NCI-H460 (cell line): ENCODE measurements around the gene MGAT4A. TPM values are rescaled to one million over a fixed set of nuclear protein-coding genes. Genes with fewer than 3 reads are reported as not detected.
"Not testable (repeated sequence)": the region's sequence is repeated elsewhere in the genome, so short reads cannot be mapped to it uniquely, and the experiment has no call there.

Experiments
- DNase-seq: peaks from one replicate; pipeline ENCODE4 v3.0.0-alpha.2; 2016; ENCODE audit warnings: low read depth; ENCODE audit errors: extremely low read depth
- total RNA-seq: library from RNA; depleted of rRNA; stranded (reverse); fragments of >200 nt; shearing (Covaris generic); gene quantifications from 2 replicates; pipeline ENCODE4 v1.2.3, GENCODE V29; 2014

The MGAT4A gene
- total RNA-seq, 1 experiment from 2014 or later: 2.7 TPM

DNA sequence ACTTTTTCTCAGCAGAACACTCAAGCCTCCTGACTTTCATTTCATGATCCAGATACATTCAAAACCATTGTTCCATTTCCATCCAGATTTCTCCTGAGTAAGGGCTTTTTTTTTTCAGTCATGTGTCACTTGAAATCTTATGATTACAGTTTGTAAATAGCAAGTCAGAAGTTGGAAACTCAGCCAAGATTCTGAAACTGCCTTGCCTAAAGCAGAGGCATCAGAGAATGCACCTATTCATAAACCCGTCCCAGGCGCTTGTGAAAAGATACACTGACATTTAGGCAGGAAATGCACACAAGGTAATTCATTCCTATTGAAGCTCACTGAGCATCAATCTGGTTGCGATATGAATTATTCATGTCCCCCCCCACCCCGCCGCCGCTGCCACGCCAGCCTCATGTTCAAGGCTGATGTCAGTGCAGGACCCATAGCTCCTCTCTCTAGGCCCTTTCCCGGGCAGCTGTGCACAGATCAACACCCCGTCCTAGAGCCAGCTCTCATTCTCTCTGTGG, 30.4 kb upstream of the MGAT4A start:
- DNase-seq: no peak

DNA sequence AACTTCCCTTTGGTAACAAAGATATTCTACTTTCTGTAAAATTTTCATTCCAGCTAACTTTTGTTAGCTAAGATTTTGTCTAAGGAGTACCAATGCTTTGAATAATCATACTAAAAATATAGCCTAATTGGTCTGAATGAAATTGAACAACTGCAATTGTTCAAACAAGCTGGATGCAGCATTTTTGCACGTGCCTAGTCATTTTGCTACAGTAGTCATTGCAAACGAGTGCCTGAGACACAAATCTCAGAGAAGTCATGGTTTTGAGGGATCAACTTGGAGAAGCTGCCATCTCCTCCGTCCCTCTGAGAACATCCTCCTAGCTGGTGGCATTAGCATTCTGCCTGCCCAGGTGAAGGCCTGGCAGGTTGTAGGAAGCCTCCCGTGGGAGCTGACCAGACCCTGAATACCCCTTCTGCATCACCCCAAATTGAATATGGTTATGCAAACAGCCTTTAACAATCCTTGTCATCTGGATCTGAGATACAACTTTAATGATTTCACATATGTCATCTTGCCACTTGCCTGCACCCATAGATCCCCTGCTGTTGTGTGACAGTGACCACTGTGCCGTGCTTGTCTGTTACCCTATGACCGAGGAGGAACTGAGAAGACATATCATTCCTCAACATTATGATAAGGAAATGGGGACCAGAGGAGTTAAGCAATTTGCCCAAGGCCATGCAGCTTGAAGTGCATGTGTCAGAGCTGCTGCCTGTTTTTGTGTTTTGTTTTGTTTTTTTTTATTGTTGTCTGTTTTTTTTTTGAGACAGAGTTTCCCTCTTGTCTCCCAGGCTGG, 29.1 kb upstream of the MGAT4A start:
- DNase-seq: no peak

- no peak for DNase-seq
These were observed 28.4 kb upstream of the MGAT4A start for GRCh38 chr2:98759338-98759737.

DNA sequence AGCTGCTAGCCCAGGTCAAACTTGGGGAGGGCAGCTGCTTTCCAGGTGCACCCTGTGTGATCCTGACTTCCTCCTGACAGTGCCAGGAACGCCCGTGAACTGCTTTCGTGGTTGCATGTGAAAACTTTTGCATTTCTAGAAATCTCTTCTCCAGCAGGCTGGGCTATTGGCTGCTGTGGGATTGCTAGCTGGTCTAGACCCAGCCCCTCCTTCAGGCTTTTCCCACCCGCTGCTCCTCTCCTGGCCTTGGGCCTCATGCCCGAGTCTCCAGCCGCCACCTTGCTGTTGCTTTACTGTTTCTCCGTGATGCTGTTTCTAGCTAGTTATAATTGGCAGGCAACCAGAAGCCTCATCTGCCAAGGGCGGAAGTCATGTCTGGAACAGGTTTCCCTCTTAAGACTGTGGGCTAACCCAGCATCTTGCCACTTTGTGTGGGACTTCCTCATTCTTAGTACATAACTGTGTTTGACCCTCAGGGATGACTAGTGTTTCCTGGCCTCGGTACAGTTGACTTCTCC, 27.0 kb upstream of the MGAT4A start:
- no peak for DNase-seq

- DNase-seq: no peak
These were observed 22.9 kb upstream of the MGAT4A start for GRCh38 chr2:98753801-98754200.

DNA sequence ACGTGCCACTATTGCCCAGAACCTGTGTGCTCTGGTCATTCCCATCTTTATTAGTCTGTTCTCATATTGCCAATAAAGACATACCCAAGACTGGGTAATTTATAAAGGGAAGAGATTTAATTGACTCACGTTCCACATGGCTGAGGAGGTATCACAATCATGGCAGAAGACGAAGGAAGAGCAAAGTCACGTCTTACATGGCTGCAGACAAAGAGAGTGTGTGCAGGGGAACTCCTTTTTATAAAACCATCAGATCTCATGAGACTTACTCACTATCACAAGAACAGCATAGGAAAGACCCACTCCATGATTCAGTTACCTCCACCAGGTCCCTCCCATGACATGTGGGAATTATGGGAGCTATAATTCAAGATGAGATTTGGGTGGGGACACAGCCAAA, 21.8 kb upstream of the MGAT4A start:
- DNase-seq: not testable (repeated sequence)

DNA sequence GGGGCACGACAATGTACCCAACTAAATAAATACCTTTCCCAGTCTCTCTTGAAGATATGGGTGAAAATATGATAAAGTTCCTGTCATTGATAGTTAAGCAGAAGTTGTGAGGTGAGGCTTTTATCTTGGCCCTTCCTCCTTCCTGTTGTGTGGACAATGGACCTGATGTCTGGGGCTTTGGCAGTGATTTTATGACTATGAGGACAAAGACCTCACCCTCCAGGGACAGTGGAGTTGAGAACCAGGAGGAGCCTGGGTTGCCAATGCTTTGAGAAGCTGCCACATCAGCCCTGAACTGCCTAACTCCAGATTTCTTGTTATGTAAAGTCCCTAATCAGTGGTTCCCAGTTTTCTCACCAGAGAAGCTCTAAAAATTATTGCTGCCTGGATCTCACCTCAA, 20.8 kb upstream of the MGAT4A start:
- no peak for DNase-seq

- no peak for DNase-seq
These were observed 19.8 kb upstream of the MGAT4A start for GRCh38 chr2:98750593-98751282.

DNA sequence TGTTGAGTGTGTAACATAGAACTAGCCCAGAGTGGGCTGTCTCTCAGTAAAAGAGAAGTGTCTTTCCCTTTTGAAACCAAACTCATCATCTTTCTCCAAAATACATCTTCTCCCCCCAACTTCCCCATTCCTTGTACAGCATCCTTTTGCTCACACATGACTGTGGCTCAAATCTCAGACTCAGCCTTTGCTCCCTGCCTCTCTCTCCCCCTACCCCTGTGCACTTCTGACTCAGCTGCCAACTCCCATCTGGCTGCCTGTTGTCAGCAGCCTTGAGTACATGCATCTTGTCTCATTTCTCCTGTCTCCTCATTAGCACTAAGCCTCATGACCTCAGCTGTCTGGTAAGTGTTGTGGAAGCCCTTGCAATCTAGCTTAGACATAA, 18.1 kb upstream of the MGAT4A start:
- DNase-seq: no peak

- no peak for DNase-seq
These were observed 17.5 kb upstream of the MGAT4A start for GRCh38 chr2:98748292-98749065.

DNA sequence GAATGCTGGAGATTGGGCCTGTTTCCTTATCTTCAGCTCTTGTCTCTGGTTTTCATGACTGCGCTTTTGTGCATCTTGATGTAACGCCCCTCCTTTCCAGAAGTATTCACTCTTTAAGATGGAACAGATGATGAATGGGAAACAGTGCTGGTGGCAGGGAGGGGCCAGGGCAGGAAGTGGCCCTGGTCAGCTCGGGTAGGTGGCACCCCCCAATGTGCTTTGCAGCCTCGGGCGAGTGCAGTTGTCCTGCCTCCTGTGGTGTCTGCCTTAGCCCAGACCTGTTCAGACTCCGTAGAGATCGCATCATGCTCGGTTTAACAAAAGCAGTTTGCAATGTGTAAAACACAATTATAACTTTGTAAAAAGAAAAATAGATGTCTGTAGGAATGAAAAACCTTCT, 17.0 kb upstream of the MGAT4A start:
- DNase-seq: no peak

DNA sequence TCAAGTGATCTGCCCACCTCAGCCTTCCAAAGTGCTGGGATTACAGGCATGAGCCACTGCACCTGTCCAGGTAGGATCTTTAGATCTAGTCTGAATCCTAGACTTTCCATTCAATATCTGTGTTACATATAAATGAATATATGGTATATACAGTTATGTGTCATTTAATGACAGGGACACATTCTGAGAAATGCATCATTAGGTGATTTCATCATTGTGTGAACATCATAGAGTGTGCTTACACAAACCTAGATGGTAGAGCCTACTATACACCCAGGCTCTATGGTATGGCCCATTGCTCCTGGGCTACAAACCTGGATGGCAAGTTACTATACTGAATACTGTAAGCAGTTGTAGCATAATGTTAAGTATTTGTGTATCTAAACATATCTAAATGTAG, 15.5 kb upstream of the MGAT4A start:
- no peak for DNase-seq

- no peak for DNase-seq
These were observed 13.7 kb upstream of the MGAT4A start for GRCh38 chr2:98744595-98744994.

DNA sequence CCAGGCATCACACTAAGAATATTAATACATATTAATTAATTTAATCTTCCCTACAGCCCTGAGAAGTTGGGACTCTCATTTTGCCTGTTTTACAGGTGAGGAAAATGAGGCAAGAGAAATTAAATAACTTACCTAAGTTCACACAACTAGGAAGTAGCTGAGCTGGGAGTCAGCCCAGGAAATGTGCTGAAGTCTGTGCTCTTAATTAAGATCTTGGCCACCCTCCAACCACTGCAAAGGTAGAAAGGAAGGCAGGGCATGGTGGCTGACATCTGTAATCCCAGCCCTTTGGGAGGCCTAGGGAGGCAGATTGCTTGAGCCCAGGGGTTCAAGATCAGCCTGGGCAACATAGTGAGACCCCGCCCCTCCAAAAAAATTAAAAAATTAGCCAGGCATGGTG, 12.9 kb upstream of the MGAT4A start:
- DNase-seq: no peak

DNA sequence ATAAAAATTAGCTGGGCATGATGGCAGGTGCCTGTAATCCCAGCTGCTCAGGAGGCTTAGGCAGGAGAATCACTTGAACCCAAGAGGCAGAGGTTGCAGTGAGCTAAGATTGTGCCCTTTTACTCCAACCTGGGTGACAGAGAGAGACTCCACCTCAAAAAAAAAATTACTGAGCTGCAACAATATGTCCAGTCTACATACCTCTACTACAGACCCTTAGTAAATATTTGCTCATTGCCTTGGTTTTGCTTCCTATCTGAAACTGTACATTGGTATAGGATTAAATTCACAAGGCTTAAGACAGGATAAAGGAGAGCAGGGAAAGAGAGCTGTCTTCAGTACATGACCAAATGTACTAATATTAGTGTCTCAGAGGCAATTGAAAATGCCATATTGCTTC, 8.1 kb upstream of the MGAT4A start:
- no peak for DNase-seq

DNA sequence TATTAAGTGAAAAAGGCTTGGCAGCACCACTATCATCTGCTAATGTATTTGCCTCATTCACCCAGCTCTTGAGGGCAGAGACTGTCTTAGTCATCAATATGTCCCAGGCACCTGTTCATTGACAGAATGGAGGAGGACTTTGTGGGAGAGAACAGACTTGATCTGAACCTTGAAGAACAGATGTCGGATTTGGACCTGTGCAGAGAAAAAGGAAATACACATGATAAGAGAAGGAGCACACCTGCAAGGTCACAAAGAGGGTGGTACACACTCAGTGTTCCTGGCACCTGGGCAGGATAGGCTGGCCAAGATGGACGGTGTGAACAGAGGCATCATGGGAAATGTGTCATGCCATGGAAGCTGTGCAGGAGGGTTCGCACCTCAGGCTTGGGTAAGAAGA, 7.4 kb upstream of the MGAT4A start:
- DNase-seq: no peak

GRCh38 chr2:98737848-98738247, 6.9 kb upstream of the MGAT4A start:
- no peak for DNase-seq

DNA sequence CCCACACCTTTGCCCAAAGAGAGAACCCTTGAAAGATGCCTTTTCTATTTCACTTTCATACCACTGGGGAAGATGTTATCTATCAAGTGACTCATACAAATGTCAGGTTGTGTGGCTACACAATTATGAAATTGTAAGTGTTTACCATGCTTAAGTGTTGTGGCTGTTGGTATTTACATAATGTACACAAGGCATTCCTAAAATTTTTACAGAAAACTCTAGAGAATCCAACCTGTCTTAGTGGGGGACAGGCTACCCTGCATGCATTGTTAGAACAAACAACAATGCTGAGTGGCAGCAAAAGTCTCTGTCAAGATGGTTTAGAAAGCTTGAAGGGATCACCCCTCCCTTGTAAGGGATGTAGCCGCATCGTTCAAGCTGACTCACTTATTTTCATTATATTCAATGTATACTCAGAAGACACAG, 5.5 kb upstream of the MGAT4A start:
- no peak for DNase-seq

DNA sequence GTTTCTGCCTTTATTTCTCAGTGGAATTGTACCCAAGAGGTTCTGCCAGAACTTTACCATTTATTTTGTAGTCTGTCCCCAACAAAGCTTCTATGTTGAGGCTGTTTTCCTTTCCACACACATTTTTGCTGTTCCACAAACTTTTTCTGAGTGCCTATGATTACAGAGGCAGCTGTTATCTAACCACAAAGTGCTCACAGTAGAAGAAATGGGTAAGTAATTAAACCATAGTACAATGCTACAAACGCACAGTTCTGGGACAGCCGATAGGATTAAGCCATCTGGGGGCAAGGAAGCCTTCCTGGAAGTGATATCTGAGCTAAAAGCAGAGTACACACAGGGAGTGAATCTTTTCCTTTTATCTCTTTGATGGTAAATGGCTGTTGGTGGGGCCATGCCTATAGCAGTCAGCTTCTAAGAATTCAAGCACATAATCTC, 3.9 kb upstream of the MGAT4A start:
- no peak for DNase-seq

GRCh38 chr2:98734162-98734561, 3.2 kb upstream of the MGAT4A start:
- no peak for DNase-seq

DNA sequence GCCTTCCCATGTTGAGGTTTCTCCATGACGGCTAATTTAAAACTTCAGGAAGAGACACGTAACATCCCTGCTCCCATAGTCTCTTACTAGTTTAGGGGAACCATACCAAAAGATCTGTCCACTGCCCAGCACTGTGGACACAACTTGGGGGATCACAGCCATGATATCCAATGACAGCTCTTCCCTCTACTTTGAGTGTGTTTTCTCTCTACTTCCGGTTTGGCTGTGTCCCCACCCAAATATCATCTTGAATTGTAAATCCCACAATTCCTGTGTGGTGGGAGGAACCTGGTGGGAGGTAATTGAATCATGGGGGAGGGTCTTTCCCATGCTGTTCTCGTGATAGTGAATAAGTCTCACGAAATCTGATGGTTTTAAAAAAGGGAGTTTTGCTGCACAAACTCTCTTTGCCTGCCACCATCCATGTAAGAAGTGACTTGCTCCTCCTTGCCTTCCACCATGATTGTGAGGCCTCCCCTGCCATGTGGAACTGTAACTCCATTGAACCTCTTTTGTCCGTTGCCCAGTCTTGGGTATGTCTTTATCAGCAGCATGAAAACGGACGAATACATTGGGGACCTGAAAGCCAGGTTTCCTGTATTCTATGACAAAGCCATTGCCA, 1.6 kb upstream of the MGAT4A start:
- DNase-seq: no peak
